CD1c-positive myeloid dendritic cell (primary cell): ENCODE measurements around the gene SPINK1.
"Not testable (repeated sequence)": the region's sequence is repeated elsewhere in the genome, so short reads cannot be mapped to it uniquely, and the experiment has no call there.

Experiments
- DNase-seq: peaks from one replicate; pipeline ENCODE4 v3.0.0-alpha.2; 2016; ENCODE audit errors: extremely low spot score

SPINK1 gene

DNA sequence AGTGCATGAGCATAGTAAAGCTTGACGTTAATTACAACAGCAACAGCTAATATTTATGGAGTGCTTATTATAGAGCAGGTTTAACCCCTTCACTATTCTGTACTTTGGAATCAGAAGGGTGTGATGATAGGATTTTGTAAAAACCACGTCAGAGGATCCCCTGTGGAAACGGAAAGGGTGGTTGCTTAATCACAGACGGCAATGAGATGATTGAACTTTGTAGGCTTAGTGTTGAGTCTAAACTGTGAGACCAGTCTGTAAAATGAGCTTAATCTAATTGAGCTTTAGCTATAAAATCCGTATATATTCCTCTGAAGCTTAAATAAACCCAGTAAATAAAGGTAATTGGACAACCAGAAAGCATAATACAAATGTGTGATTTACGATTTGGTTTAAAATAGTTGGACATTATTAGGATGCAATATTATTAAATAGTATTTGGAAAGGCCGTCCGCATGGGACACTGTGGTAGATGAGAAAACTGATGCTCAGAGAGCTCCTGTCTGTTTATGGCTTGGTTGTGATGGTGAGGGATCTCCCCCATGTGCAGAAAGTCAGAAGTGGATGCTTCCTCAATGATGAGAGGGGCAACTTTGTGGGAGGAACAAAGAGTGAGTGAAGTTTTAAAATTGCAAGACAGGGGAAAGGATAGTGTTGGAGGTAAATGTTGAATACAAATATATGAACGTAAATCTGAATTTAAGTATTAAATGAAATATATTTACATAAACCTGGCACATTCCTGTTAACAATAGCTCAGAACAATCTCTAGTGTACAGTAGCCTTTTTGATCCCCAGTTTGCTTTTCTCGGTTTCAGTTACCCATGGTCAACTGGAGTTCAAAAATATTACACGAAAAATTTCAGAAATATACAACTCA is 23.7 kb upstream of the SPINK1 start:
- no peak for DNase-seq

- no peak for DNase-seq
These were observed 22.9 kb upstream of the SPINK1 start for GRCh38 chr5:147854331-147854730.

- DNase-seq = no peak
These were observed 22.0 kb upstream of the SPINK1 start for GRCh38 chr5:147853372-147853987.

DNA sequence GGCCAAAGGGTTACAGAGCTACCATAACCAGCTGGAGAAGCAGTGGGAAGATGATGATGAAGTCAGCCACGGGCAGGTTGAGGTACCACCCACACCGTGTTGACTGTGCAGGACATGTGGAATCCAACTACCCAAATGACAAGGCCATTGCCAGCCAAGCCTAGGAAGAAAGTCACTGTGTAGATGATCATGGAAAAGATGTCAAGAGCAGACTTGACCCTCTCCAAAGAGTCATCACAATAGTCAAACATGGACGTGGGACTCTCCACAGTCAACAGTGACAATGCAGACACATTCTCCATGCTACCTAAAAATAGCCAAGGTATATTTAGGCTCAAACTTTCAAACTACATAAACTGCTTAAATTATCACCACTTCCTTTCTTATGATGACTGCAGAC is 20.9 kb upstream of the SPINK1 start:
- DNase-seq = no peak

- no peak for DNase-seq
These were observed 20.1 kb upstream of the SPINK1 start for GRCh38 chr5:147851578-147851977.

DNA sequence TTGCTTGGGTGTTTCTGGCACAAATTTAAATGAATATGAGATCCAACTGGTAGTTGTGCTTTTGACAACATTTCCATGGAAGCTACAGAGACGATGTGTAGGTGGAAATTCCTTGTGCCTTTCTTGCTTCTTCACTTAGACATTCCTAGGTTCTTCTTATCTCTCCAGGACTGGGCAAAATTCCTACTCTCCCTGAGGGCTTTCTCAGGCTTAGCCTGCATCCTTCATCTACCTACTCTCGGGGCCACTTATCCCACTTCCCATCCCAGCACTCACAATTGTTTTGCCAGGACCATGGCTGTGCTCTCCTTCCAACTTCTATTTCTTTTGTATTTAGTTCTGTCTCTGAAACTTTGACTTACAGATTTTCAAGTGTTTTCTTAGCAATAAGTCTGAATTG is 17.8 kb upstream of the SPINK1 start:
- no peak for DNase-seq

- DNase-seq = no peak
These were observed 14.1 kb upstream of the SPINK1 start for GRCh38 chr5:147845618-147846017.

DNA sequence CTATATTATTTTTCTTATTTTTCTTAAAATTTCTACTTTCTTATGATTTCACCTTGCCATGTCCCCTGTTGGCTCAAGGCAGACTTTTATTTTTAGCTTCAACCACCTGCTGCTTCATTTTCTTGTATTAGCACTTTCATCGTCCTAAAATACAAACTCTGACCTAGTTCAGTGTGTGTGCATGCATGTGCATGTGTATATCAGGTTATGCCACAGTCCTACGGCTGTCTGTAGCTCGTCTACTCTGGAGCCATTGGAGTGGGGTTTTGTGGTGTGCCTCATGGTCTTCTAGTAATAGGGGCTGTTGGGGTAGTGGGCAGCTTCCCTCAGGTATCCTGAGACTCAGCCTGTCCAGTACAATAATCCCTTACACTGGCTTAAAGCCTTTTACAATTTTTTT is 13.4 kb upstream of the SPINK1 start:
- no peak for DNase-seq

- no peak for DNase-seq
These were observed 11.4 kb upstream of the SPINK1 start for GRCh38 chr5:147842869-147843268.

GRCh38 chr5:147836439-147836838 is 5.0 kb upstream of the SPINK1 start:
- no peak for DNase-seq

DNA sequence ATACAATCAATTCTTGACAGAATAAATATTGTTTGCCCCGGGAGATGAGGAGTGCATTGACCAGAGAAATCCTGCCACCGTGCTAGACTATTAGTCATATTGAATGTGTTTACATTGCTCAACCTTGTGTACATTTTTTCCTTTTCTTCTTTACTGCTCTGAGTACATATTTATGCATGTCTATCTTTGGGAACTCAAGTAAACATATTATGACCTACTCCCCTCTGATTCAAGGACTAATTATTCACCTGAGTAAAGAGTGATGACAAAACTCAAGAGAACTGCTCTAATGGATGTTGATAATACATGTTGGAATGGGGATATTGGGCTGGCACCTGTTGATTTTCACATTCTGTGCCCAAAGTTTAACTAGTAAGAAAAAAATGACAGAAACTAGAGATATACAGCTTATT is 3.9 kb upstream of the SPINK1 start:
- DNase-seq = no peak

DNA sequence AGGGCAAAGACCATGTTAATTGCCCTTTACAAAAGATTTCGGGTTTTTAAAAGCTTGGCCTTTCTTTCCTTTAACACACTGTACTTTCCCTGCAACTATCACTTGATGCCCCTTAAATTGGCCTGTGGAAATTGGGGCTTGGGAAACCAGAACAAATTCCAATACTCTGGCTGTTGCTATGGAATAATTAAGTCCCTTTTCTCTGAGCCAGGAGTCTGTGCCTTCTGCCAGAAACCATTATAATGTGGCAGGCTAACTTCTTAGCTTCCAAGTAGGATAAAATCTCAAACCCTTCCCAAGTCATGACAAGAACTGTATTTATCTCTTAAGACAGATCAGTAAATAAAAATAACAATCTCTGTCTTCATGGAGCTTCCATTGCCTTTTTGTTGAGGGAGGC is 1.1 kb upstream of the SPINK1 start:
- no peak for DNase-seq

GRCh38 chr5:147830035-147830434 is 1.4 kb downstream of the SPINK1 start:
- DNase-seq = no peak

DNA sequence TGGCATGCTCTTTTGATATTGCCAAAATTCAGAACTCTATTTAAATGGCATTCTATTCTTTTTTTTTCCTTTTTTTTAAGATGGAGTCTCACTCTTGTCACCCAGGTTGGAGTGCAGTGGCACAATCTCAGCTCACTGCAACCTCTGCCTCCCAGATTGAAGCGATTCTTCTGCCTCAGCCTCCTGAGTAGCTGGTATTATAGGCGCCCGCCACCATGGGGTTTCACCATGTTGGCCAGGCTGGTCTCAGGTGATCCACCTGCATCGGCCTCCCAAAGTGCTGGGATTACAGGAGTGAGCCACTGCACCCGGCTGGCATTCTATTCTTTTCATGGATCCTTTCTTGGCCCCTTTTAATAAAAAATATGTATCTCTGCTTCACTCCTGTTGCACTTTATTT is 4.5 kb downstream of the SPINK1 start:
- not testable (repeated sequence) for DNase-seq

GRCh38 chr5:147826361-147826760 is 5.1 kb downstream of the SPINK1 start:
- DNase-seq = no peak

- peak; percentile 84 for DNase-seq
These were observed 8.6 kb downstream of the SPINK1 start for GRCh38 chr5:147822686-147823491.

DNA sequence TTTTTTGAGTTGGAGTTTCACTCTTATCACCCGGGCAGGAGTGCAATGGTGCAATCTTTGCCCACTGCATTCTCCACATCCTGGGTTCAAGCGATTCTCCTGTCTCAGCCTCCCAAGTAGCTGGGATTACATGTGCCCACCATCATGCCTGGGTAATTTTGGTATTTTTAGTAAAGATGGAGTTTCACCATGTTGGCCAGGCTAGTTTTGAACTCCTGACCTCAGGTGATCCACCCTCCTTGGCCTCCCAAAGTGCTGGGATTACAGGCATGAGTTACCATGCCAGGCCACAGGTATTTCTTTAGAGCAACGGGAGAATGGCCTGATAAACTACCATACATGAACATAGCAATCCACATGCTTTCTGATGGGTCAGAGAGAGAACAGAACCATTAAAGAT is 9.2 kb downstream of the SPINK1 start:
- DNase-seq = not testable (repeated sequence)

- peak; percentile 46 for DNase-seq
These were observed 9.7 kb downstream of the SPINK1 start for GRCh38 chr5:147821766-147822165.

GRCh38 chr5:147819261-147819770 is 12.2 kb downstream of the SPINK1 start:
- no peak for DNase-seq

DNA sequence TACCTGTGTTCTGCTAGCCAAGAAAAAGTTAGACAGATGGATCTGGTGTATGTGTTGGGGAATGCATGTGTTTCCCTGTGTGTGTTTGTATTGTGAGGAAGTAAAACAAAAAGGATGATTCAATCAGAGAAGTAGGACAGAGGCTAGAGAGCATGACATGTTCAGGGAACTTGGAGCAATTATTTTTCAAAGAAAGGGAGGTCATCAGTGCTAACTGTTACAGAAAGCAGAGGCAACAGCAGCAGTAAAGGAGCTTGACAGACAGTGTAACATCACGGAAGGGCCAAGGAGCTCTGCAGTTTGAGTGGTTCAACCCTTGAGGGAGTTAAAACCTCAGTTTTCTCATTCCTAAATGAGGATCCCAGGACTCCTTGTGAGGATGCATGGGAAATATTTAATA is 13.2 kb downstream of the SPINK1 start:
- DNase-seq = peak; percentile 74

GRCh38 chr5:147813696-147814095 is 17.8 kb downstream of the SPINK1 start:
- no peak for DNase-seq
